Stimulated activated CD8-positive, alpha-beta memory T cell treated with anti-CD3 and anti-CD28 coated beads, Interleukin-4, amount 100 ng/mL, for 4 hours (primary cell): Measurements from ENCODE around the gene GPA33.

Experiments
- DNase-seq, 2 donors: peaks; one replicate each; pipeline ENCODE4 v3.0.0-alpha.2; 2020; ENCODE audit warnings: low read depth in 2 of 2, low spot score in 1 of 2

The GPA33 gene, protein sequence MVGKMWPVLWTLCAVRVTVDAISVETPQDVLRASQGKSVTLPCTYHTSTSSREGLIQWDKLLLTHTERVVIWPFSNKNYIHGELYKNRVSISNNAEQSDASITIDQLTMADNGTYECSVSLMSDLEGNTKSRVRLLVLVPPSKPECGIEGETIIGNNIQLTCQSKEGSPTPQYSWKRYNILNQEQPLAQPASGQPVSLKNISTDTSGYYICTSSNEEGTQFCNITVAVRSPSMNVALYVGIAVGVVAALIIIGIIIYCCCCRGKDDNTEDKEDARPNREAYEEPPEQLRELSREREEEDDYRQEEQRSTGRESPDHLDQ

DNA sequence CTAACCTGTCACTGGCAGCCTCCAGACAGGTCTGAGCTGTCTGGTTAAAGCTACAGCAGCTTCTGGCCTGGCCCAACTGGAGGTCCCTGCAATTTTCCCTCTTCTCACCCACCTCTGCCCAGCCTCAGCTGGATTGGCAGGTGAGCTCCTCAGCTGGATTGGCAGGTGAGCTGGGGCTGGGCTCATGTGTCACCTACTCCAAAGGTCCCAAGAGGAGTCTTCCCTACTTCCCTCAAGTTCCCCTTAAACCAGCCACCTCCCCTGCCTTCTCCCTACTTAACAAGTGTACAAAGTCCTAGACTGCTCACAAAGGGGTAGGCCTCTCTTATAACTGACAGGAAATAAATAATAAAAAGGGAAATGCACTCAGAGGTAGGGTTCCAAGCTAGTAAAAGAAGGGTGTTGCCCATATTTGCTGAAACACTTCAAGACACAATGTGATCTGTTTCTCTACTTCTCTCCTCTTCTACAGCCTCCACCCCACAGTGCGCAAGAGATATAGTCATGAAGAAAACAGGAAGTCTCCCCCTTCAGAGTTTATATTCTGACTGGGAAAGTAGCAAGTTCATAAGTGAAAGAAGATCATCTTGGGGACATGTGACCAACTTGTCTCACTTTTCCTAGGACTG lies at the start of gene GPA33:
TSS of gene GPA33 (minus strand) at position 64 of the 629 bp plus-strand sequence. CDS start 90 bp downstream, outside the sequence.
- no peak for DNase-seq

DNA sequence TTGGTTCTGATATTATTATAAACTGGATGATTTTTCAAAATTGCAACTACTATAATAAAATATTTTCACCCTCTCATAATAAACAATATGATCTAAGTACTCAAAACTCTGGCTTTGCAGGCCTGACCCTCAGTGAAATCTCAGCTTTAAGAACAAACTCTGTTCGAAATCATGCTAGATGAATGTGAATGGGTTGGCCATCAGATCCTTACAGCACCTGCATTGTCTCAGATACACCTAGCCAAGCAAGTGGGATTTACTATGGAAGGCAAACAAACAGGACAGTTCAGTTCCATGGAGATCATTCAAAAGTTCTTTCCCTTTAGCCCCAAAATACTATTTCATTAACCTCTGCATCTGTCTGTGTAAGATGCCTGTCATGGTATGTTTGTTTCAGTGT lies 48.5 kb upstream of the GPA33 start:
- DNase-seq: no peak

DNA sequence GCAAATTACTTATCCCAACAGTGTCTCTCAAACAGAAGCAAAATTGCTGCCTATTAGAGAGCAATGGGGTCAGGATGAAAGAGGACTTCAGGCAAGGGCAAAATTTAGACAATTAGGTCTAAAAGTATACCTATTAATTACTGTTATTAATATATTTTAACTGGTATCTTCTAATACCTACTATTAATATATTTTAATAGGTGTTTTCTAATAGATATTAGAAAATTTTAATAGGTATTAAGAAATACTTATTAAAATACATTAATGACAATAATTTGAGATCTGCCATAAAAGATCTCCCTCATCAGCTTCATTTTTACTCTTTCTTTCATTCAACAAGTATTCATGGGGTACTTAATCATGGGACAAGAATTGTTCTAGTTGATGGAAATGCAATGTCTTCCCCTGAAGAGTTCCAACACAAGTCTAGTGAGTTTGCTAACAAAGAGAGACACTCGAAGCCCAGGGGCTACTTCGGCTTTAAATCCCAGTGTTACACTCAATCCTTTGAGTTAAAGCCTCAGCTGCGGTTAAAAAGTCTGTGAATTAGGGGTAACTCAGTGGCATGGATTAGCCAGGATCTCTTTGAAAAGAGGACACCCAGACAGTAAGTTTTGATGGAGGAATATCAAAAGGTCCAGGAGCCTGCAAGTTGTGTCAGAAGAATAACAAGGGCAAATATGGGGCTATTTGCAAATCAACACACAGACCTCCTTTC lies 47.8 kb upstream of the GPA33 start:
- no peak for DNase-seq

GRCh38 chr1:167137332-167137781 lies 47.2 kb upstream of the GPA33 start:
- DNase-seq: no peak

GRCh38 chr1:167136806-167137205 lies 46.6 kb upstream of the GPA33 start:
- DNase-seq: no peak

- DNase-seq: no peak
Measured at GRCh38 chr1:167136191-167136614, 46.0 kb upstream of the GPA33 start.

DNA sequence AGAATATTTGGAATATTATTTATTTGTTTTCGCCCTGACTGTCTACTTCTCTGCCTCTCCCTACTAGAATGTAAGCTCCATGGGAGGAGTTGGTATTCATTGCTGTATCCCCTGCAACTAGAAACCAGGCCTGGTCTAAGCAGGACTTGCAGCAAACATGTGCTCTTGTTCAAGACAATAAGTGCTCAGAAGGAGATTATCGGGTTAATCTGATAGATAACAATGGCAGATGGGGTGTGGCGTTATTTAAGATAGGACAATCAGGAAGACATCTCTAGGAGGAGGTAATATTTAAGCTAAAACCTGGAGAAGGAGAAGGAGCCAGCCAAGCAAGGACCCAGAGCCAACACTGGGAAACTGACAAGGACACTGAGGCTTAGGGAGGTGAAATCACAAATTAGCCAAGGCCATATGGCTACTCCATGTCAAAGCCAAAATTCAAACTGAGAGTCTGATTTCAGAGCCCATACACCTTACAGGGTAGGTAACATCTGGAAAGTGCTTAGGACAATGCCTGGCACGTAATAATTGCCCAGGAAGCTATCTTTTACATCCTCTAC lies 45.2 kb upstream of the GPA33 start:
- no peak for DNase-seq

DNA sequence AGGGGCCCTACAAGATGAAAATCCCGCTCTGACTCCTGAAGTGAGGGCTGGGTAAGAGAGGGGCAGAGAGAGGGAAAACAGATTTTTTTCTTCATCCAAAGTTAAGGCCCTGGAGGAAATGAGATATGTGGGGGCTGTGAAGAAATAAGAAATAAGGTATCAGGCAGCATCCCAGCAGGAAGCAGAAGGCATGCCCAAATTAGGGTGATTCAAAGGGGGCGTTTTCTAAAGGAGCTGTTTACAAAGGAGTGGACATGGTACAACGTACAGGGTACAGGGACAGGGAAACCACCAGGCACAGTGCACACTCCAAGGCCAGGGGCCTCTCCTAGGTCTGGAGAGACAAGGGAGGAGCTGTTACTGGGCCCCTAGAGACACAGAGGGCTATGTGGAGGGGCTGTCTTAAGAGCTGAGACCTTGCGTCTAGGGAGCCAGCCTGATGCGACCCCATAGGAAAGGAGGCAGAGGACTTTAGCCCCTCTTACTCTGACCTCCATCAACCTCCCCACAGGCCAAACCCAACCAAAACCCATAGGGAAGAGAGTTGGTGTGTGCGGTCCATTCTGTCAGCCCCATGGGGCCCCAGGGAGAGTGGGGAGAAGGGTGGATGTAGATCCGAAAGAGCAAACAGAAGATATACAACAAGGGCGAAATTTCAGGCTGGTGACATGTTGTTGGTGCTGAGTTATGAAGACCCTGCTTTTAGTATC lies 42.3 kb upstream of the GPA33 start:
- DNase-seq: no peak

DNA sequence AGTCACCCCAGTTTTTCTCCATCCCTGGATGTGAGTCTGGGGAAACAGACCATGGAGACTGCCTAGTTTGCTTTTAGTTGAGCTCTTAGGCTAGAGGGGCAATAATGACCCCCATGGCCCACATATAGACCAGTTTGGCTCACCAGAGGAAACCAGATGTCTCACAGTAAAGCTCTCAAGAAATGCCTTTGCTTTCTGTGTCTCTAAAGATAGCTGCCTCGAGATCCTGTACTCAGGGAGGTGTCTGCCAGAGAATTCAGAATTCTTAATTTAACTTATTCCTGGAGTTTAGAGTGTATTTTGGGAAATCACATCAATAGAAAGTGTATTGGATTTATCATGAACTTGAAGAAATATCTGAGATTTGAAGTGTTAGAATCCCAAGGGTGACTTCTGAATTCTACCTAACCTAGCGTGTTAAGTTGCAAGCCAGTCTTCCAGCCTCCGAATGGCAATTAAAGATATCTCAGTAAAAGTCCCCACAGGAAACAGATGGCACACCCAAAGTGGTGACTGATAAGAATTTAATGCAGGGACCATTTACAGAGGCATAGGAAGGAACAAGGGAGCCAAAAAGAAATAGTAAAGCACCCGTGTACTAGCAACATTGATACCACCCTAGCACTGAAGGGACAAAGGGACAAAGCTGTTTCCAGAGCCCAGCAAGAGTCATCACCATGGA lies 40.8 kb upstream of the GPA33 start:
- DNase-seq: no peak

GRCh38 chr1:167128261-167129227 lies 38.4 kb upstream of the GPA33 start:
- DNase-seq: no peak

DNA sequence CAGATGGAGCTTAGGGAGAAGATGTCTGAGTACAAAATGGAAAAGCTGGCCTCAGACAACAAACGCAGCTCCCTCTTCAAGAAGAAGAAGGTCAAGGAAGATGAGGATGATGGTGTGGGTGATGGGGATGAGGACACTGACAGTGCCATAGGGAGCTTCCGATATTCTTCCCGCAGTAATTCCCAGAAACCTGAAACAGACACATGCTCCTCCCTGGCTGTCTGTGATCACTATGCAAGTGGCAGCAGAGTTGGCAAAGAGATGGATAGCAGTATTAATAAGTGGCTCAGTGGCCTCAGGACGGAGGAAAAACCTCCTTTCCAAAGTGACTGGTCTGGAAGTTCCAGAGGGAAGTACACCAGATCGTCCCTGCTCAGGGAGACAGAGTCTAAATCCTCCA lies 37.5 kb upstream of the GPA33 start:
- no peak for DNase-seq

- no peak for DNase-seq
Measured at GRCh38 chr1:167127236-167127635, 37.1 kb upstream of the GPA33 start.

- DNase-seq: no peak
Measured at GRCh38 chr1:167126811-167127210, 36.6 kb upstream of the GPA33 start.

- no peak for DNase-seq
Measured at GRCh38 chr1:167126317-167126716, 36.1 kb upstream of the GPA33 start.

DNA sequence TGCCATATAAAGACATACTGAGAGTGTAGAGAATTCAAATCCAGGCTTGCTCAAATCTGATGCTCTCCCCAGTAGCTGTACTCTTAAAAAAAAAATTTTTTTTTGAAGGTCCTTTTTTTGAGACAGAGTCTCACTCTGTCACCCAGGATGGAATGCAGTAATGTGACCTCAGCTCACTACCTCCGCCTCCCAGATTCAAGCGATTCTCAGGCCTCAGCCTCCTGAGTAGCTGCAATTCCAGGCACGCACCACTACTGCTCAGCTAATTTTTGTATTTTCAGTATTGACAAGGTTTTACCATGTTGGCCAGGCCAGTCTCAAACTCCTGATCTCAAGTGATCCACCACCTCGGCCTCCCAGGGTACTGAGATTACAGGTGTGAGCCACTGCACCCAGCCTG lies 32.4 kb upstream of the GPA33 start:
- no peak for DNase-seq

DNA sequence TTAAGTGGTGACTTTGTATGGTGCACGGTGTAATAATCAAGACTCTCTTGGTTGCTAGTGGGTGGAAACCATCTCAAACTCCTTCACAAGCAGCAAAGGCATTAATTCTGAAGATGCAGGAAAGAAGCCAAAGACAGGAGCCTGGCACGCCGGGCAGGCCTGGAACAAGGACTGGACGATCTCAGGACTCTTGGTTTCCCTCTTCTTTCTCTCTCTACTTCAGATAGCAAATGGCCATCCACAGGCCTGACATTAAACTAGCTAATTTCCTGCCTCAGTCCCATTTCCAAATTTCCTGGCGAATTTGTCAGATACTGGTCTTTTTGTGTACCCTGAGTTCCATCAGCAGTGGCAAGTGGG lies 31.9 kb upstream of the GPA33 start:
- no peak for DNase-seq

GRCh38 chr1:167121375-167122120 lies 31.4 kb upstream of the GPA33 start:
- DNase-seq: no peak

DNA sequence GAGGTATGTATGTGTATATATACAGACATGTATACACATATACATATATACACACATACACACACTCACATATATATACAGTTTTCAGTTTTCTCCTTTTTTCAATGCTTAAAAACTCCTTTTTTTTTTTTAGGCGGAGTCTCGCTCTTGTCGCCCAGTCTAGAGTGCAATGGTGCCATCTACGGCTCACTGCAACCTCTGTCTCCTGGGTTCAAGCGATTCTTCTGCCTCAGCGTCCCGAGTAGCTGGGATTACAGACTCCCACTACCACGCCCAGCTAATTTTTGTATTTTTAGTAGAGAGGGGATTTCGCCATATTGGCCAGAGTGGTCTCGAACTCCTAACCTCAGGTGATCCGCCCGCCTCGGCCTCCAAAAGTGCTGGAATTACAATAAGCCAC lies 30.7 kb upstream of the GPA33 start:
- DNase-seq: no peak

DNA sequence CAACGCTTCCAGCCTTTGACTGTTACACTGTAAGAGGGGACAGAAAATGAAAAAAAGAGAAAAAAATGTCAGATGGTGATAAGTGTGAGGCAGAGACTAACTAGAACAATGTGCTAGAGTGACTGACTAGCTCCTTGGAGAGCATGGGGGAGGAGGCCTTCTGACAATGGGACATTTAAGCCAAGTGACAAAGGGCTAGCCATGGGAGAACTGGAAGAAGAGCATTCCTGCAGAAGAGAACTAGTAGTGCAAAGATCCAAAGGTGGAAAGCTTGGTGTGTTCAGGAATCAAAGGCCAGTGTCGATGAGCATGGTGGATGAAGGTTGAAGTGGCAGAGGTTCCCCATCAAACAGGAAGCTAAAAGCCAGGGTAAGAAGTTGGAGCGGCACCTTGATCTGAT lies 29.5 kb upstream of the GPA33 start:
- no peak for DNase-seq
